D721Med (cell line): ENCODE results near the gene MAP2.

Source experiments
- DNase-seq: peaks from one replicate; pipeline ENCODE4 v3.0.0; 2011; ENCODE audit warnings: low spot score; ENCODE audit not compliant: insufficient read length
- FAIRE-seq: peaks from 2 replicates; lab custom pipeline; 2011; peaks lifted over from hg19 to GRCh38; lab: Jason Lieb, UNC
- CTCF ChIP-seq: IDR thresholded peaks from 2 replicates; pipeline ENCODE4 v1.5.1; 2012; ENCODE audit warnings: mild to moderate bottlenecking, control low read depth; ENCODE audit not compliant: insufficient read depth; ENCODE audit errors: missing control alignments

MAP2 gene

GRCh38 chr2:209517436-209517835, 93.6 kb downstream of the MAP2 start:
- no peak for TF ChIP-seq CTCF
- no peak for DNase-seq
- peak; percentile 91 for FAIRE-seq

DNA sequence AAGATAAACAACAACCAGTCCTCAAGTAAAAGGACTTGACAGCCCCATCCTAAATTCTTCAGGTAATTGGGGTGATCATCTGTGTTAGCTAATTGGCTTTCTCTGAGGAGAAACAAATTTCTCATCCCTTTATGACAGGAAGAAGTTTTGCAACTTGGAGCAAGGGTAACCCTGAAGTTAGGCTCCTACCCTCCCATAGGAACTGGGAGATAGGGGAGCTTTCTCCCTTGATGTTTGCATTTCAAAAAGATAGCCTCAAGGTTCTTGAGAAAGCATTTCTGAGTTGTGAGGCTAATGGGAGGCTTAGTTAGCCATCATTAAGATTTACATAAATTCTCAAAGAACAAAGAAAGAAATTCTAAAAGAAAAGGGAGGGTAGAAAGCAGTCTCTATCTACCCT, 95.4 kb downstream of the MAP2 start:
- peak; percentile 32 for FAIRE-seq
- no peak for TF ChIP-seq CTCF
- DNase-seq = no peak

- TF ChIP-seq CTCF = no peak
- FAIRE-seq (peak; percentile 97), DNase-seq (no peak)
Observed at GRCh38 chr2:209519906-209520305, 96.1 kb downstream of the MAP2 start.

DNA sequence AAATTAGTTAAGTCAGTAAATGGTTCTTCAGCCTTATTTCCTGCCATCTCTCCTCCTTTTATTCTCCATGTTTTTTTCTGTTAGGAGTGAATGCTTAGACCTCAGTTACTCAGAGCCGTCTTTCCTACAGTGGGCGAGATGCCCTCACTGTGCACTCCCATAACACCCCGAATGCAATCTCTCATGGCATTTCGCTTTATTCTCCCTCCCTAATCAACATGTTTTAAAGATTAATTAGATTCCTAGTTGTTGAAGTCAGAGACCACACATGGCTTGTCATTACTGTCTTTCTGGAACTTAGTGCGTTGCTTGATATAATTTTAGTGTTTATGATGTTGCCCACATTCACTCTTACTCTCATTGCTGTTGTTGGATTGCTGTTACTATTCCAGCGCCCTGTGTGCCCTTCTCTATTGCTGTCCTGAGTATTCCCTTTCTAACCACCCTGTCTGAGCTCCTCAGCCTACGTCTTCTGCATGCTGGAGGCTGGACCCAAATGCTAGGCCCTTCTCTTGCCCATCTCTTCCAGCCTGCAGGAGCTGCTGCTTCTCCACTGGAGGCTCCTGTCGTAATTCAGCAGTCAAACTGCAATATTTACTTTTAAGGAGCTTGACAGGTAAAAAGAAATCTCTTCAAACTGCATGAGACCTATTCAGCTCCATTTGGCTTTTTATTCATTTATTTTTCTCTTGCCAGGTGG, 99.3 kb downstream of the MAP2 start:
- no peak for FAIRE-seq
- no peak for TF ChIP-seq CTCF

GRCh38 chr2:209523867-209524266, 100.0 kb downstream of the MAP2 start:
- TF ChIP-seq CTCF = no peak
- no peak for FAIRE-seq
- no peak for DNase-seq

More for the DNA sequence above, 99.3 kb downstream of the MAP2 start:
- no peak for DNase-seq

DNA sequence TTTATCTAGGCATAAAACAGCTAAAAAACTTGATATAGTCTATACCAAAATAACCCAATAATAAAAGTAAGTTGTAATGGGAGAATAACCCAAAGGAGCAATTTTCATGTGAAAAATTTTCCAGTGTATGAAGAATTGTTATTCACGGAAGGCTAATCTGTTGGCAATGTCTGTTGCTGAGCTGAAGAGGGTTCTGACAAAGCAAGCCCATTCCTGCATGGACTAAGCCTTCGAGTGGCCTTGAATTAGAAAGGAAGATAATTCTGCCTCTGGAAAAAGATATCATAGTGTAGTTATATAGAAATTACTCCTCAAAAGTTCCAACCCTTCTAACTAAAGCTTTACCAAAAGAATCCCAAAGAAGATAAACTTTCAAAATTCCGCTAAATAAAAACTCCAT, 101.5 kb downstream of the MAP2 start:
- FAIRE-seq (no peak), DNase-seq (no peak)
- TF ChIP-seq CTCF = no peak

GRCh38 chr2:209525834-209526281, 102.0 kb downstream of the MAP2 start:
- DNase-seq (no peak), FAIRE-seq (no peak)
- TF ChIP-seq CTCF = no peak
